ENCODE data around the gene TRNP1.

TRNP1 gene

GRCh38 chr1:27029517-27029916 is 36.0 kb downstream of the TRNP1 start:
- no peak for DNase-seq

GRCh38 chr1:27031235-27032118 is 38.0 kb downstream of the TRNP1 start:
- no peak for DNase-seq

- no peak for DNase-seq
These were observed 38.6 kb downstream of the TRNP1 start for GRCh38 chr1:27032119-27032461.

GRCh38 chr1:27033043-27033746 is 39.7 kb downstream of the TRNP1 start:
- no peak for DNase-seq

GRCh38 chr1:27035344-27035743 is 41.9 kb downstream of the TRNP1 start:
- DNase-seq: no peak

- no peak for DNase-seq
These were observed 43.2 kb downstream of the TRNP1 start for GRCh38 chr1:27036718-27037117.

GRCh38 chr1:27037518-27037917 is 44.0 kb downstream of the TRNP1 start:
- no peak for DNase-seq

GRCh38 chr1:27038020-27038419 is 44.5 kb downstream of the TRNP1 start:
- DNase-seq: no peak

GRCh38 chr1:27042670-27043069 is 49.2 kb downstream of the TRNP1 start:
- no peak for DNase-seq

- DNase-seq: peak; percentile 81 to 94
These were observed 51.2 kb downstream of the TRNP1 start for GRCh38 chr1:27044613-27045151.

GRCh38 chr1:27045973-27046558 is 52.6 kb downstream of the TRNP1 start:
- DNase-seq: peak; percentile 56 to 65

- DNase-seq: no peak
These were observed 54.4 kb downstream of the TRNP1 start for GRCh38 chr1:27047914-27048313.

GRCh38 chr1:27049100-27049499 is 55.6 kb downstream of the TRNP1 start:
- DNase-seq: no peak

- DNase-seq: no peak
These were observed 56.1 kb downstream of the TRNP1 start for GRCh38 chr1:27049607-27050006.
